Measurements from ENCODE around the gene MARVELD1.
"Not testable (repeated sequence)": the region's sequence is repeated elsewhere in the genome, so short reads cannot be mapped to it uniquely, and the experiment has no call there.

The MARVELD1 gene

GRCh38 chr10:97690133-97690532 lies 23.4 kb upstream of the MARVELD1 start:
- DNase-seq (ENCODE audit: low spot score): no peak

- not testable (repeated sequence) for DNase-seq (ENCODE audit: low spot score)
Measured at GRCh38 chr10:97698072-97698655, 15.4 kb upstream of the MARVELD1 start.

- DNase-seq (ENCODE audit: low spot score): peak; percentile 77
Measured at GRCh38 chr10:97701438-97702069, 12.0 kb upstream of the MARVELD1 start.

GRCh38 chr10:97703398-97704067 lies 10.0 kb upstream of the MARVELD1 start:
- DNase-seq (ENCODE audit: low spot score): no peak

- no peak for DNase-seq (ENCODE audit: low spot score)
Measured at GRCh38 chr10:97704341-97704740, 9.2 kb upstream of the MARVELD1 start.

- DNase-seq (ENCODE audit: low spot score): no peak
Measured at GRCh38 chr10:97705006-97705670, 8.4 kb upstream of the MARVELD1 start.

- DNase-seq (ENCODE audit: low spot score): no peak
Measured at GRCh38 chr10:97707134-97707861, 6.2 kb upstream of the MARVELD1 start.

GRCh38 chr10:97708167-97708566 lies 5.4 kb upstream of the MARVELD1 start:
- no peak for DNase-seq (ENCODE audit: low spot score)

- DNase-seq (ENCODE audit: low spot score): peak; percentile 59
Measured at GRCh38 chr10:97708976-97709946, 4.3 kb upstream of the MARVELD1 start.

GRCh38 chr10:97711640-97712572 lies 1.6 kb upstream of the MARVELD1 start:
- no peak for DNase-seq (ENCODE audit: low spot score)

- DNase-seq (ENCODE audit: low spot score): peak; percentile 74
Measured at GRCh38 chr10:97713826-97714400, 383 bp downstream of the MARVELD1 start.

- peak; percentile 50 for DNase-seq (ENCODE audit: low spot score)
Measured at GRCh38 chr10:97714401-97715258, 1.1 kb downstream of the MARVELD1 start.

GRCh38 chr10:97715259-97715874 lies 1.8 kb downstream of the MARVELD1 start:
- no peak for DNase-seq (ENCODE audit: low spot score)

GRCh38 chr10:97717627-97718026 lies 4.1 kb downstream of the MARVELD1 start:
- DNase-seq (ENCODE audit: low spot score): no peak

GRCh38 chr10:97718178-97718577 lies 4.6 kb downstream of the MARVELD1 start:
- no peak for DNase-seq (ENCODE audit: low spot score)

GRCh38 chr10:97718659-97719142 lies 5.2 kb downstream of the MARVELD1 start:
- DNase-seq (ENCODE audit: low spot score): peak; percentile 73

- no peak for DNase-seq (ENCODE audit: low spot score)
Measured at GRCh38 chr10:97719602-97720001, 6.1 kb downstream of the MARVELD1 start.

All from SK-N-DZ (cell line).